ENCODE data around the gene TAS2R40. TPM values are rescaled to one million over a fixed set of nuclear protein-coding genes. Genes with fewer than 3 reads are reported as not detected.

Gene TAS2R40
- total RNA-seq, 4 donors from 2014 or later, result not detected

DNA sequence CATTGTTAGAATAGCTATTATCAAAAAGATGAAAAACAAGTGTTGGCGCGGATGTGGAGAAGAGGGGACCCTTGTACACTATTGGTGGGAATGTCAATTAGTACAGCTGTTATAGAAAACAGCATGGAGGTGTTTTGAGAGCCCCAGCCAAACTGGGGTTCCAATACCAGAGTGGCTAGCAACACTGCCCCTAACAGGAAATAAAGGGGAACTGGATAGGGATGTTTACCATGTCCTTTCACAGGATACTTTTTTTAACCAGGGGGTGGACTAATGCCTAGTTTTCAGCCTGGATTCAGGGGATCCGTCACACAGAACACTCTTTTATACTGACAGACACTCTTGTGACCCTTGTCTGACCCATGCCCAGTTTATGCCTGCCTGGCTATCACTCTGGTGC, 34.5 kb downstream of the TAS2R40 start:
- intact Hi-C loops (cut with DNase I; ENCODE audit: low total_unique reads), result no loop called here
- TF ChIP-seq, protein P1, sequence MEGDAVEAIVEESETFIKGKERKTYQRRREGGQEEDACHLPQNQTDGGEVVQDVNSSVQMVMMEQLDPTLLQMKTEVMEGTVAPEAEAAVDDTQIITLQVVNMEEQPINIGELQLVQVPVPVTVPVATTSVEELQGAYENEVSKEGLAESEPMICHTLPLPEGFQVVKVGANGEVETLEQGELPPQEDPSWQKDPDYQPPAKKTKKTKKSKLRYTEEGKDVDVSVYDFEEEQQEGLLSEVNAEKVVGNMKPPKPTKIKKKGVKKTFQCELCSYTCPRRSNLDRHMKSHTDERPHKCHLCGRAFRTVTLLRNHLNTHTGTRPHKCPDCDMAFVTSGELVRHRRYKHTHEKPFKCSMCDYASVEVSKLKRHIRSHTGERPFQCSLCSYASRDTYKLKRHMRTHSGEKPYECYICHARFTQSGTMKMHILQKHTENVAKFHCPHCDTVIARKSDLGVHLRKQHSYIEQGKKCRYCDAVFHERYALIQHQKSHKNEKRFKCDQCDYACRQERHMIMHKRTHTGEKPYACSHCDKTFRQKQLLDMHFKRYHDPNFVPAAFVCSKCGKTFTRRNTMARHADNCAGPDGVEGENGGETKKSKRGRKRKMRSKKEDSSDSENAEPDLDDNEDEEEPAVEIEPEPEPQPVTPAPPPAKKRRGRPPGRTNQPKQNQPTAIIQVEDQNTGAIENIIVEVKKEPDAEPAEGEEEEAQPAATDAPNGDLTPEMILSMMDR (IDR thresholded peaks at IDR 0.05), result no peak
- no peak for TF ChIP-seq POLR2A (IDR thresholded peaks at IDR 0.05)
- Histone ChIP-seq H3K27ac (no peak overlapping the region), H3K9me3 (no peaks in the 10 kb centered on the region), H3K27me3 (no peaks in the 10 kb centered on the region), H3K36me3 (no peaks in the 10 kb centered on the region), H3K4me3 (no peak overlapping the region), H3K4me1 (no peaks in the 10 kb centered on the region)
- DNase-seq, result no peak

DNA sequence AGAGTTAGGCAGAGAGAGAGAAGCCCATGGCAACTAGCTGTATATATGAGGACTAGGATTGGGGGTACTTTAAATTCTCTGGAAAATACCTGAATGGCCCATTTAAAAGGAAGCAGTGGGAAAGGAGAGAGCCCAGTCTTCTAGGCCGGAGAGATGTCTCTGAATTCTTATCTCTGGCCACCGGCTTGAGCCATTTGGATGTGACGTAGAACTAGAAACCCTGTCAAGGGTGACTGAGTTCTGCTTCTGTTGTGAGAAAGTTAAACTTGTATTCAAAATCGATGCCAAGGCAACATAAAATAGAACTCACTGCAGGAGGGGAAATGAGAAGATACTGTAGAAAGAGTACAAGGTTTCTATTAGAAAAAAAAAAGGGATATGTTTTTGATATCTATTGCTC, 35.1 kb downstream of the TAS2R40 start:
- H3K27ac ChIP-seq, result no peak overlapping the region
- H3K9me3 ChIP-seq, result no peaks in the 10 kb centered on the region
- no peaks in the 10 kb centered on the region for H3K36me3 ChIP-seq
- TF ChIP-seq POLR2A (IDR thresholded peaks at IDR 0.05), result no peak
- TF ChIP-seq, protein P1 (IDR thresholded peaks at IDR 0.05), result no peak
- intact Hi-C loops (cut with DNase I; ENCODE audit: low total_unique reads), result no loop called here
- H3K4me1 ChIP-seq, result no peaks in the 10 kb centered on the region
- H3K4me3 ChIP-seq, result no peak overlapping the region
- H3K27me3 ChIP-seq, result no peaks in the 10 kb centered on the region
- no peak for DNase-seq

DNA sequence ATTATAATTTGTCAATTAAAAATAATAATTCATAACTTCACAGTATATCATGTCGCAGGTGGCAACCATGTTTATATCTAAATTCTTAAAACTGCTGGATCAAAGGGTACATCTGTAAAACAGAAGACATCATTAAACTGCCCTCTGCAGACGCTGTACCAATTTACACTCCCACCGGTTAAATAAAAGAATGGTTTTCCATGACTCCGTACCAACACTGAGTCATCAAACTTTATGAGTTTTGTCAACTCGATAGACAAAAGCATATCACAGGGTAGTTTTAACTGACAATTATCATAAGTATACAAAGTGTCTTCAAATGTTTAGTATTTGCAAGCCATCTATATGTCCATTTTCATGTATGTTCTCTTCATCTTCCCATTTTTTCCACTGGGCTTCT, 35.7 kb downstream of the TAS2R40 start:
- DNase-seq, result no peak
- H3K27ac ChIP-seq, result no peak overlapping the region
- TF ChIP-seq POLR2A (IDR thresholded peaks at IDR 0.05), result no peak
- TF ChIP-seq, protein P1 (IDR thresholded peaks at IDR 0.05), result no peak
- intact Hi-C loops (cut with DNase I; ENCODE audit: low total_unique reads), result no loop called here
- no peaks in the 10 kb centered on the region for H3K36me3 ChIP-seq
- no peaks in the 10 kb centered on the region for H3K4me1 ChIP-seq
- no peaks in the 10 kb centered on the region for H3K27me3 ChIP-seq
- no peak overlapping the region for H3K4me3 ChIP-seq
- H3K9me3 ChIP-seq, result no peaks in the 10 kb centered on the region

DNA sequence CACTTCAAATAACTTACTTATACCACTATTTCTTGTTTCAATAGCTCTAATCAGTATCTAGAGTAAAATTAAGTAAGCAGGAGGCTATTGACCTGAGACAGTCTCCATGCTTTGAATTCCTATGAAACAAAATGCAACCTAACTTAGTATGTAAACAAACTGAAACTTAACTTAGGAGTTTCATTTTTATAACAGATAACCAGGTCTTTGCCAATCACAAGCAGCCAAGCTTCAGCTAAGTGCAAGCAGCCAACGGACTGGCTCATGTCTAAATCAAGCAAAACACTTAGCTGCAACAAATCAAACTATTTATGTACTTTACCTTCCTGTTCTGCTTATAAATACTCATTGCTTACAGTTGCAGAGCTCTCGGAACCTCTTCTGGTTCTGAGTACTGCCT, 37.0 kb downstream of the TAS2R40 start:
- intact Hi-C loops (cut with DNase I; ENCODE audit: low total_unique reads), result no loop called here
- no peak overlapping the region for H3K4me3 ChIP-seq
- no peaks in the 10 kb centered on the region for H3K9me3 ChIP-seq
- no peaks in the 10 kb centered on the region for H3K27me3 ChIP-seq
- no peak for DNase-seq
- H3K4me1 ChIP-seq, result no peaks in the 10 kb centered on the region
- no peaks in the 10 kb centered on the region for H3K36me3 ChIP-seq
- no peak overlapping the region for H3K27ac ChIP-seq
- TF ChIP-seq POLR2A (IDR thresholded peaks at IDR 0.05), result no peak
- TF ChIP-seq, protein P1 (IDR thresholded peaks at IDR 0.05), result no peak

DNA sequence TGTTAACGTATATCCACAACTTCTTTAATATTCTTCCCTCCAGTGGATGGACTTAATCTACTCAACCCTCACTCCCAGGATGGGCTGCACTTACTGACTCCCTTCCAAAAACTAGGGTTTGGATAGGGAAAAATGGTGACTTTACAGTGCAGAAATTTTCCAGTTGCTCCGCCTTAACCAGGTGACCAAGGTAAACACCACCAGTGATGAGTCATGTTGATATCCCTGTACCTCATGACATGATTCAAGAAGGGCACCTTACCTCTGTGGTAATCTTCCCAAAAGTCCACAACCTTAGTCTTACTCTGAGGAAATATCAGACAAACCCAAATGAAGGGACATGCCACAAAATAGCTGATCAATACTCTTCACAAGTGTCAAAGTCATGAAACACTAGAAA, 37.9 kb downstream of the TAS2R40 start:
- no peak for DNase-seq
- intact Hi-C loops (cut with DNase I; ENCODE audit: low total_unique reads), result no loop called here
- no peaks in the 10 kb centered on the region for H3K27me3 ChIP-seq
- no peaks in the 10 kb centered on the region for H3K36me3 ChIP-seq
- no peak overlapping the region for H3K4me3 ChIP-seq
- no peaks in the 10 kb centered on the region for H3K9me3 ChIP-seq
- H3K4me1 ChIP-seq, result no peaks in the 10 kb centered on the region
- no peak overlapping the region for H3K27ac ChIP-seq
- no peak for TF ChIP-seq POLR2A (IDR thresholded peaks at IDR 0.05)
- TF ChIP-seq, protein P1 (IDR thresholded peaks at IDR 0.05), result no peak

Measured in uterus (tissue), 4 donors.